GM21737 (cell line): ENCODE data around the gene DNAJC1.
A peak's percentile ranks its signal among the peaks of the same experiment; 100 is the strongest.

ENCODE experiments used
- ATAC-seq: cut with Tn5 transposase; IDR thresholded peaks from one replicate; pipeline ENCODE4 v1.9.1; 2021; ENCODE audit warnings: mild to moderate bottlenecking, moderate library complexity; ENCODE audit not compliant: unreplicated experiment

The DNAJC1 gene

GRCh38 chr10:22010539-22010938, 7.0 kb upstream of the DNAJC1 start:
- ATAC-seq, result no peak

- no peak for ATAC-seq
These were observed 2.9 kb upstream of the DNAJC1 start for GRCh38 chr10:22006379-22006884.

DNA sequence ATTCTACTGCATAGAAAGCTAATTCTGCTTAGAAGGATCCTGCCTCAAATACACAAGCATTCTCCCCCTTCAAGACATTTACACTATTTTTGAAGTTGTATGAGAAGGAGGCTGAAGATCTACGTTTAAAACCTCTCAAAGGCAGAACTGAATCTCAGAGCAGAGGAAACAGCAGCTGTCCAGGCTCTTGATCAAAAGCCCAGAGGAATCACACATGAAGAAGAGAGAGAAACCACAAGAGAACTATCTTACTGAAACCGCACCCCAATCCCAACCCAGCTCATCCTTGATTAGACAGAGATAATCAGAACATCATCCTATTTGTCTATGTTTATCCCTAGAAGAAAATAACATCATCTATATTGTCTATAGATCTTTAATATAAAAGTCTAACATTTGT, 2.2 kb upstream of the DNAJC1 start:
- ATAC-seq, result no peak

DNA sequence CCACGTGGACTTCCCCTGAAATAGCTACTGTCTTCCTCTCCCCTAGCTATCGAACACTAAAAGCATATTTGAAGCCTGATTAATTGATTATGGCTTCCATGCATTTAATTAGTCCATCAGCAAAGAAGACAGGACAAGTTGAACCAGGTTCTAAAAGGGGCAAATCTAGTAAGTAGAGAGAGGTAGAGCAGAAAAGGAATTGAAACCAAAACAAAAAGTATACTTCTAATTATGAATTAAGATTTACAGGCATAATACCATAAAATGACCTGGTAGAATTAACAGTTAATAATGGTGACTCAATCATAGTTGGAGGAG, 393 bp upstream of the DNAJC1 start:
- ATAC-seq, result no peak

GRCh38 chr10:22002591-22003176, 846 bp downstream of the DNAJC1 start:
- peak; percentile 9 for ATAC-seq

GRCh38 chr10:21995557-21995956, 8.0 kb downstream of the DNAJC1 start:
- ATAC-seq, result no peak

GRCh38 chr10:21993360-21994001, 10.0 kb downstream of the DNAJC1 start:
- no peak for ATAC-seq

DNA sequence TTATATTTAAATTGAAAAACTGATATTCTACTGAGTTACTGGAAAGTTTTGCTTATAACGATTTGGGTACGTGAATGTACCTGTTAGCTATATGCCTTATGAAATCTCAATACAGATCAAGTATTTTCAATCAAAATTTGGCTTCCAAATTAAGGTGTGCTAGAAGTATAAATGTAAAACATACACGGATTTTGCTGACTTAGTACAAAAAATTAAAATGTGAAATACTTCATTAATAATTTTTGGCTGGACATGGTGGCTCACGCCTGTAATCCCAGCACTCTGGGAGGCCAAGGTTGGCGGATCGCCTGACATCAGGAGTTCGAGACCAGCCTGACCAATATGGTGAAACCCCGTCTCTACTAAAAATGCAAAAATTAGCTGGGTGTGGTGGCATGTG, 11.7 kb downstream of the DNAJC1 start:
- no peak for ATAC-seq

DNA sequence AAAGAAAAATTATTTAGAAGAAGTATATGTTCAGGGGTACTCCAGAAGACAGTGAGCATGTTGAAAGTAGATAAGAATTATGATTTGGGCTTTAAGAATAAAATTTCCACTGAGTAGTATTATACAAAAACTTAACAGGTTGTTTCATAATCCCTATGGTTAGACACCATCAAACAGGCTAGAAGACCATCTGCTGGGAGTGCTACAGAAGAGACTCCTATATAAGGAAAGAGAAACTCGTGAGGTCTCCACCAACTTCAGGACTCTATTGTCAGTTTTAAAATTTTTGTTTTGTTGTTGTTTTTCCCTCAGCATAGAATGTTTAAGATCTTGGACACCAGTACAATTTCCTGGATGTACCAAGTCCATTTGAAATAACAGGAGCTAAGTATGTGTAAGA, 13.1 kb downstream of the DNAJC1 start:
- ATAC-seq, result no peak

DNA sequence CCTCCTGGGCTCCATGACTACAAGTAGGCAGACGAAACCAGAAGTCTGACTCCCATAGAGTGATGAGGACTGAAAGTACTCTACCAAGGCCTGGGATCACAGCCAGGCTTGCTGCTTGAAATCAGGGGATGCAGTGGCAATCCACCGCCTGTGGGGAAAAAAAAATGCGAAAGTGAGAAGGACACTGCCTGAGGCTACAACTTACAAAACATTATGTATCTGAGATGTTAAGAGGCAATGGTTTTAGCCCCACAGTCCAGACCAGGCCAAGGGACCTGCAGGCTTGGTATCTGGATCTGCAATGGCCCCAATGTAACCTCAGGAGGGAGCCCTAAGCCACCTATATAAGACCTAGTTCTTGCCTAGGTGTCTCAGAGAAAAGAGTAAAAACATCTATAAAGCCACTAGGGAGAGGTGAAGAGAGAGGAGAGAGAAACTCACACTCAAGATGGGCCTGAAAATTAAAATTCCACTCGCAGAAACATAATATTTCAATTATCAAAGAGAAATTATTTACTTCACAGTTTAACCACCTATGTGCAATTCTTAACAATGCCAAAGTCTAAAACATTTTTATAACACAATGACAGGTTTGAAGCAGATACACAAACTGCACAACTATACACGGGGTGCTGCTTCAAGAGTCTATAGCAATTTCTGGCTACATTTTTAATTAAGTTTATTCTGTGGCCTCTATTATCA, 13.9 kb downstream of the DNAJC1 start:
- ATAC-seq, result peak; percentile 85

DNA sequence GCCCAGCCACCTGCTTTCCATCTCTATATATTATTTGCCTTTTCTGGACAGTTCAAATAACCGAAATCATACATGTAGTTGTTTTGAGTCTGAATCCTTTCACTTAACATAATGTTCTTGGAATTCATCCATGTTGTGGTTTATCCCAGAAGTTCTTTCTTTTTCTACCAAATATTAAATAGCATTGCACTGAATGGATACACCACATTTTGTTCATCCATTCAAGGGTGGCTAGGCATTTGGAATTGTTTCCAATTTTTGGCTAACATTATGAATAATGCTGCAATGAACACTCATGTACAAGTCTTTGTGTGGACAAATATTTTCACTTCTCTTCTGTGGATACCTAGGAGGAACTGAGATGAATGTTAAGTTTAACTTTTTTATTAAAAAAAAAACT, 18.0 kb downstream of the DNAJC1 start:
- ATAC-seq, result no peak

GRCh38 chr10:21981118-21981517, 22.4 kb downstream of the DNAJC1 start:
- ATAC-seq, result no peak

DNA sequence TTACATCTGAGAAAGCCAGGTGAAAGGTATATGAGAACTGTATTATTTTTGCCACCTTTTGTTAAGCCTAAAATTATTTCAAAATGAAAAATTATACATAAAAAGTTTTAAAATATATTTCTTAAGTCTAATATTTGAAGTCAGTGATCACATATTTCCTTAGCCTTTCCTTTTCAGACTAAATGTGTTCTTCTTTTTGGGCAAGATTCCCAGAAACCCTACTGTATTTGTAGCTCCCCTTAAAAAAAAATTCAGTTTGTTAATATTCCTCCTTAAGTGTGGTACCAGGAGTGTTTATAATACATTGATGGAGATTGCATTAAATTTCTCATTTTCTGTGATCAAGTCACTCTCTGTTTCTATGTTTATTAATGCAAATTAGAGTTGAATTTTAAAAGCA, 22.8 kb downstream of the DNAJC1 start:
- no peak for ATAC-seq

DNA sequence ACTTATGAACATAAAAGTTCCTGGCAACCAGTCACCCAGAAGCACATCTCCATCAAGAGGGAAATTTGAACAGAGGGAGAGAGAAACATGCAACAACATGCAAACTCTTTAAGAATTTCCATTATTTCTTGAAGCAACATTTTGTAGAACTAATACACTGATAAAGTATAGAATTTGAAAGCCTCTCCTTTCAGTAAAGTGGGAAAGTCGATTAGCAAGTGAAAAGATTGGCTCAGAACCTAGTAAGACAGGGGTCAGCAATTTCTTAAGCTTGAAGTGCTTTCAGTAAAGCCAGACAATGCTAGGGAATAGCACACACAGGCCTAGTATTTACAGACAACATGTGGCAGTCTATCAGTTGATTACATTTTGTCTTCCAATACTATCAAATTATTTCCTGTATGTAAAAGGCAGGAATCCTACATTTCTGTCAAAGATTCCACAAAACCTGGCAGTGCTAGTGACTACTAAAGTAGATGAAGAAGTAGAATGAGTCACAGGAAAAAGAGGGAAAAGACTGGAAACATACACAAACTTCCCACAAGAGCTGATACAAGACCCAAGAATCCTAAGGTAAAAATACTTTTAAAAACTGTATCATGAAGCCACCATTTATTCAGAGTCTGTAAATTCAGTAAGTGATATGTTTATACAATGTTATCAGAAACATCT, 25.2 kb downstream of the DNAJC1 start:
- ATAC-seq, result no peak

- ATAC-seq, result no peak
These were observed 26.8 kb downstream of the DNAJC1 start for GRCh38 chr10:21976739-21977138.

DNA sequence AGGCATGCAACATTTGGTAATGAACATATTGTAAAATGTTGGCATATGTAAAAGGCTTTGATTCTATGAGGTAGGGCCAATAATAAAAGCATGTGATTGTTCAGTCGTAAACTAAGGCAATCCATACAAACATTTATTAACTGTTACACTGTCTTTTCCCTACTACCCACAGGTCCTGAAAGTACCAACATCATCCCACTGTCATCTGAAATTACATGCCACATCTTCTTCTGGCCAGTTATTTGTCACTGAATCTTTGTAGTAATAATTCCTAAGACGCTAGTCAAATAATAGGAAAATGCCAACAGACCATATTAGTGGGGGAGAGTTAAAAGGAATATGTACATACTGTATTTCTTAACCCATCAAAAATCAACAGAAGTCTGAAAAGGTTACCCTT, 27.2 kb downstream of the DNAJC1 start:
- no peak for ATAC-seq

DNA sequence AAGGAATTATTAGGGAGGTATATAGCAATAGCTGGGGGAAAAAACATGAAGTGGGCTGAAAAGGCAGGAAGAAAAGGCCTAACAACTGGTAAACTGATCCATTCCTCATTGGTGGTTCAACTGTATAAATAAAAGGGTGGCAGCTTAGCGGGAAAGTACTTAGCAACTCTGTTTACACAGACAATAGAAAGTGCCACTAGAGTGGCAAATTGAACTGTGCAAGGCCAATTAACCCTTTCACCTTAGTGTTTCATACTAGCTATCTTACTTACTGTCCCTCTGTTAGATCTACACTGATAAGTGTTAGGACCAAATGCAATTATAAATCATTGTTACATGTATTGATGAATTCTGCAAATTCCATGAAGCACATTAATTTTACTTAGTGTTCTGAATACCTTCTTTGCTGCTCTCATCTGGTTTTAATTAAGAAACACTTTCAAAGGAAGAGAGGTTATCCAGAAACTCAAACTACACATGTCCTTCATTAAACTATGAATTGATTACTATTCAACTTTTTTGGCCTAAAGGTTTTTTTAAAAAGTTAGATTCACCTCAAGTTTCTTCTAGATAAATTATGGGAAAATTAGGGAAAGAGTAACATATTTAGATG, 28.0 kb downstream of the DNAJC1 start:
- ATAC-seq, result no peak

- ATAC-seq, result no peak
These were observed 30.9 kb downstream of the DNAJC1 start for GRCh38 chr10:21972584-21972983.

DNA sequence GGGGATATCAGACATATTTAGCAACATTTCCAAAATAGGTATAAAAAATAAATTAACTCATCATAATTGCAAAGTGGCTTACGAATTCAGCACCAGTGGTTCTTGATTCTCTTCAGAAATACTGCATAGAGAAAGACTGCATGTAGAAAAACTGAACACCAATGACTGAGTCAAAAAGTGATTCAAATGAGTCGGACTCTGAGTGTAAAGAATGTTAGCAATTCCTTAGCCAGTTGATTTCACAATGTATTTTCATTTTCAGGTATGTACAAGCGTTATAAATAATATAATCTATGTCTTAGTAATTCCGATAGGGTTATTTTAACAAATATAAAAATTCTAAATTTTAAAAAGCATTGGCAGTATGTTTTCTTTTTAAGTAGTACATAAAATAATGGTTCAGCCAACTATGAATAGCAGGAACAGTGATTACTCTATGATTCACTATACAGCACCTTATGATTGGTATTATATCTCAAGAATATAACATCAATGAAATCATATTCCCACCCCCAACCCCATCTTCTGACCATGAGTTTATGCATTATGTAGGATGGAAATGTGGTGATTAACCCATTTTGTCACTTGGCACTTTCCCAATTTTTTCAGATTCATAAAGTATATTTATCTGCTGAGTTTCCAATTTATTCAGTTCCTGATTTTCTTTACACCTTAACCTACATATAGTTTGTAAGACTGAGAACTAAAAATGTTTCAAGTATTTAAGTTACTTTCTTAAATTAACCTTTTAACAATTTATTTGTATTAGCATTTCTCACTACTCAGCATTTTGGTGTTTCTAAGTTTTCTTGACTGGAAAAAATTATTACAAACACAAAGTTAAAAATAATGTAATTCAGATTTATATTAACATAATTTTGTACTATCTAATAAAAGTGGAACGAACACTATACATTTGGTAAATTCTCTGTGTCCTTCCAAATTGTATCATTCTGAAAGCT, 33.9 kb downstream of the DNAJC1 start:
- no peak for ATAC-seq

DNA sequence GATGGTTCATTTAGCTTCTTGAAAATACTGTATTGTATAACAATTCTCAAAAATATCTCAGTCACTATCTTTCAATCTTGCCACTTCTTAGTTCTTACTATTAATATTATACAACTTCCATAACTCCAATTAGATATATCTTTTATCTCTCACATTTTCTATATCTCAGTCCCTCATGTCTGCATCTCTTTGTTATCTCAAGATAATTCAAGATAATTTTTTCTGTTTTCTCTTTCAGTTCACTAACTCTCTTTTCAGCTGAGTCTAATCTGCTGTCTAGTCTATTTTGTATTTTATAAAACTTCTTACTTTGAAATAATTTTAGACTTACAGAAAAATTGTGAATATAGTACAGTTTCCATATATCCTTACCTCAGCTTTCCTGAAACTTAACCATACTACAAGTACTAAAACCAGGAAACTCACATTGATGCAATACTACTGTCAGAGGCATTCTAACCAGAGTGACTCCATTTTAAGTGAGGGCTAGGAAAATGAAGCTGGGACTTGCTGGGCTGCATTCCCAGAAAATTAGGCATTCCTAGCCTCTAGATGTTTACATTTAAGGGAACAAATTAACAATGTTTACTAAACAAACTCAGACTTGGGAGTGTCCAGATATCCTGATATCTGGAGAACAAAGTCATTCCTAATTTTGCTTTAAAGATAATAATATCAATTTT, 38.4 kb downstream of the DNAJC1 start:
- ATAC-seq, result no peak
